ENCODE data around the gene RPS26. TPM values are rescaled to one million over a fixed set of nuclear protein-coding genes. Genes with fewer than 3 reads are reported as not detected.
"Not testable (repeated sequence)": the region's sequence is repeated elsewhere in the genome, so short reads cannot be mapped to it uniquely, and the experiment has no call there.

RPS26 gene
- polyA plus RNA-seq, result 100 to 1,000 TPM; 294 to 705 (median 698) TPM

GRCh38 chr12:56041552-56042429, at the start of gene RPS26:
TSS of gene RPS26 (plus strand) at chr12:56041918. CDS start at chr12:56042167, 249 bp downstream.
- Mint-ChIP-seq H3K9me3 (no peaks in the 10 kb centered on the region), H3K4me1 (peaks cover 37 to 41% of the 10 kb centered on the region in 2 donors), H3K27ac (peak within 1 kb of the TSS; percentile 93 to 99 (median 98)), H3K27me3 (ENCODE audit: low read depth in 3 of 3) (peaks cover 7 to 14% (median 10%) of the 10 kb centered on the region in 3 donors), H3K36me3 (peaks cover 0 to 16% (median 4%) of the 10 kb centered on the region in 3 donors), H3K4me3 (peak within 1 kb of the TSS; percentile 96 to 99 (median 97))
- peak; percentile 94 to 97 (median 94) for DNase-seq

- Mint-ChIP-seq H3K9me3 (no peaks in the 10 kb centered on the region), H3K27ac (peak overlapping the region in 1 of 6 donors; percentile 50), H3K4me3 (no peak overlapping the region), H3K36me3 (peaks cover 16 to 48% (median 26%) of the 10 kb centered on the region in 3 donors), H3K4me1 (peaks cover 23% of the 10 kb centered on the region in 2 donors), H3K27me3 (ENCODE audit: low read depth in 3 of 3) (no peaks in the 10 kb centered on the region)
- no peak for DNase-seq
These were observed 48.4 kb upstream of the RPS26 start for GRCh38 chr12:55993230-55993853.

DNA sequence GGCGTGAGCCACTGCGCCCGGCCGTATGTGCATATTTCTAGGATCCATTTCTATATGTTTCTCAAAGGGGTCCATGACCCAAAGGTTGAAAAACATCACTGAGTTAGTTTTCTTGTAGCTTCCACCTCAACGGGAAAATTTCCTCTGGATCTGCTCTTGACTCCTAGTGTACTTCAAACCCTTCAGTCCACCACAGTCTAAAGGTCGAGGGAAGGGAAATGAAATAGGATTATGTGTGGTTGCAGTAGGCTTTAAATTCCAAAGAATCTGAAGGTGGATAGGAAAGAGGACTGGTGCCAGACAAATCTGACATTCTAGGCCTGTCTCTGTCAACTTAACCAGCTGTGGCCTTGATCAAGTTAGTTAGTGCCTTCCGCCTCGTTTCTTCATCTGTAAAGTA, 46.4 kb upstream of the RPS26 start:
- Mint-ChIP-seq H3K36me3 (peaks cover 9 to 38% (median 24%) of the 10 kb centered on the region in 3 donors), H3K27ac (no peak overlapping the region), H3K4me1 (peaks cover 23% of the 10 kb centered on the region in 2 donors), H3K27me3 (ENCODE audit: low read depth in 3 of 3) (no peaks in the 10 kb centered on the region), H3K4me3 (no peak overlapping the region), H3K9me3 (no peaks in the 10 kb centered on the region)
- DNase-seq, result no peak

DNA sequence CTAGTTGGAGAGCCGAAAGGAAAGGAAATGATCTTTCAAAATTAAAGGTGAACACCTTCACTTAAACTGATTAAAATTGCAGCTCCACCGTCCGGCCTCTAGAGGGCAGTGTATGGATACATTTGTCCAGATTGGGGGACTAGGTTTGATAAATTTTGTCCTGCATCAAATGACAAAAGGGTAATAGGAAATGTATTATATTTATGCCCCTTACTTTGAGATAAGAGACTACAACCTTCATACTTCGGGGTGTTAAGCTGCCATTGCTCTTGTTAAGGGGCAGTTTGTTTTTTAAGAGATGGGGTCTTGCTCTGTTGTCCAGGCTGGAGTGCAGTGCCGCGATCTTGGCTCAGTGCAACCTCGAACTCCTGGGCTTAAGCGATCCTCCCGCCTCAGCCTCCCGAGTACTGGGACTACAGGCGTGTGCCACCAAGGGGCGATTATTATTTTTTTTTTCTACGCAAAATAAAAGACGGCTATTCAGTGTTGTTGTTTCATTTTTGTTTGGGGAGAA, 45.5 kb upstream of the RPS26 start:
- Mint-ChIP-seq H3K27ac (peak overlapping the region; percentile 4 to 71 (median 57)), H3K4me1 (peaks cover 23% of the 10 kb centered on the region in 2 donors), H3K4me3 (peak overlapping the region; percentile 79 to 92 (median 84)), H3K9me3 (no peaks in the 10 kb centered on the region), H3K36me3 (peaks cover under 1 to 29% (median 15%) of the 10 kb centered on the region in 3 donors), H3K27me3 (ENCODE audit: low read depth in 3 of 3) (no peaks in the 10 kb centered on the region)
- DNase-seq, result peak; percentile 67 to 75 (median 69)

- Mint-ChIP-seq H3K4me1 (peaks cover 23% of the 10 kb centered on the region in 2 donors), H3K27ac (peak within 1 kb of the TSS; percentile 56 to 80 (median 68)), H3K9me3 (no peaks in the 10 kb centered on the region), H3K27me3 (ENCODE audit: low read depth in 3 of 3) (no peaks in the 10 kb centered on the region), H3K4me3 (peak within 1 kb of the TSS; percentile 79 to 92 (median 84)), H3K36me3 (peaks cover 0 to 24% (median 12%) of the 10 kb centered on the region in 3 donors)
- DNase-seq, result peak; percentile 68 to 72 (median 69)
These were observed 44.8 kb upstream of the RPS26 start, which contains the start of gene SUOX for GRCh38 chr12:55996715-55997534. TSS of gene SUOX (plus strand) at chr12:55997276. CDS start at chr12:56002222, 4,946 bp downstream.

- Mint-ChIP-seq H3K27me3 (ENCODE audit: low read depth in 3 of 3) (peaks cover 0 to 1% (median 0%) of the 10 kb centered on the region in 3 donors), H3K36me3 (peaks cover 0 to 18% (median 6%) of the 10 kb centered on the region in 3 donors), H3K4me3 (peak overlapping the region; percentile 79 to 92 (median 84)), H3K9me3 (no peaks in the 10 kb centered on the region), H3K27ac (peak overlapping the region; percentile 38 to 80 (median 68)), H3K4me1 (peaks cover 23% of the 10 kb centered on the region in 2 donors)
- no peak for DNase-seq
These were observed 44.2 kb upstream of the RPS26 start for GRCh38 chr12:55997535-55997859.

DNA sequence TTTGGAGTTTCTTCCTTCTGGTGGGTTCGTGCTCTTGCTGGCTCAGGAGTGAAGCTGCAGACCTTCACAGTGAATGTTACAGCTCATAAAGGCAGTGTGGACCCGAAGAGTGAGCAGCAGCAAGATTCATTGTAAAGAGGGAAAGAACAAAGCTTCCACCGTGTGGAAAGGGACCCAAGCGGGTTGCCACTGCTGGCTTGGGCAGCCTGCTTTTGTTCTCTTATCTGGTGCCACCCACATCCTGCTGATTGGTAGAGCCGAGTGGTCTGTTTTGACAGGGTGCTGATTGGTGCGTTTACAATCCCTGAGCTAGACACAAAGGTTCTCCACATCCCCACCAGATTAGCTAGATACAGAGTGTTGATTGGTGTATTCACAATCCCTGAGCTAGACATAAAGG, 42.2 kb upstream of the RPS26 start:
- not testable (repeated sequence) for H3K9me3 Mint-ChIP-seq; H3K36me3 Mint-ChIP-seq; H3K27me3 Mint-ChIP-seq (ENCODE audit: low read depth in 3 of 3); DNase-seq; H3K4me3 Mint-ChIP-seq
- Mint-ChIP-seq H3K4me1 (peaks cover 23% of the 10 kb centered on the region in 2 donors), H3K27ac (peak overlapping the region in 1 of 6 donors; percentile 61)

GRCh38 chr12:55999999-56000540, 41.6 kb upstream of the RPS26 start:
- not testable (repeated sequence) for H3K4me3 Mint-ChIP-seq, DNase-seq

GRCh38 chr12:56001487-56002100, 40.1 kb upstream of the RPS26 start:
- Mint-ChIP-seq H3K27ac (no peak overlapping the region), H3K36me3 (no peaks in the 10 kb centered on the region), H3K9me3 (no peaks in the 10 kb centered on the region), H3K27me3 (ENCODE audit: low read depth in 3 of 3) (peaks cover 0 to 2% (median 1%) of the 10 kb centered on the region in 3 donors), H3K4me3 (no peak overlapping the region), H3K4me1 (peaks cover 14 to 19% of the 10 kb centered on the region in 2 donors)
- DNase-seq, result no peak

More at GRCh38 chr12:55999999-56000540, 41.6 kb upstream of the RPS26 start:
- H3K9me3 Mint-ChIP-seq; H3K27me3 Mint-ChIP-seq (ENCODE audit: low read depth in 3 of 3); H3K27ac Mint-ChIP-seq; H3K36me3 Mint-ChIP-seq: not testable (repeated sequence)
- H3K4me1 Mint-ChIP-seq, result peaks cover 23% of the 10 kb centered on the region in 2 donors

- not testable (repeated sequence) for H3K27ac Mint-ChIP-seq; H3K36me3 Mint-ChIP-seq; H3K4me3 Mint-ChIP-seq; H3K9me3 Mint-ChIP-seq; H3K27me3 Mint-ChIP-seq (ENCODE audit: low read depth in 3 of 3); DNase-seq
- peaks cover 12 to 14% of the 10 kb centered on the region in 2 donors for H3K4me1 Mint-ChIP-seq
These were observed 38.3 kb upstream of the RPS26 start for GRCh38 chr12:56003376-56003775.

DNA sequence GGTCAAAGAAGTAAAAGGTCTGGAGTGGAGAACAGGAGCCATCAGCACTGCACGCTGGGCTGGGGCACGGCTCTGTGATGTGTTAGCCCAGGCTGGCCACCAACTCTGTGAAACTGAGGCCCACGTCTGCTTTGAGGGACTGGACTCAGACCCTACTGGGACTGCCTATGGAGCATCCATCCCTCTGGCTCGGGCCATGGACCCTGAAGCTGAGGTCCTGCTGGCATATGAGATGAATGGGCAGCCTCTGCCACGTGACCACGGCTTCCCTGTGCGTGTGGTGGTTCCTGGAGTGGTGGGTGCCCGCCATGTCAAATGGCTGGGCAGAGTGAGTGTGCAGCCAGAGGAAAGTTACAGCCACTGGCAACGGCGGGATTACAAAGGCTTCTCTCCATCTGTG, 37.5 kb upstream of the RPS26 start:
- Mint-ChIP-seq H3K4me3 (no peak overlapping the region), H3K27ac (no peak overlapping the region), H3K27me3 (ENCODE audit: low read depth in 3 of 3) (peaks cover 0 to 6% (median 4%) of the 10 kb centered on the region in 3 donors), H3K36me3 (no peaks in the 10 kb centered on the region), H3K4me1 (peaks cover 18% of the 10 kb centered on the region in 2 donors), H3K9me3 (no peaks in the 10 kb centered on the region)
- no peak for DNase-seq

GRCh38 chr12:56007564-56008559, 33.9 kb upstream of the RPS26 start:
- peak; percentile 42 to 48 (median 48) for DNase-seq
- Mint-ChIP-seq H3K4me1 (peaks cover 18 to 19% of the 10 kb centered on the region in 2 donors), H3K36me3 (no peaks in the 10 kb centered on the region), H3K9me3 (no peaks in the 10 kb centered on the region), H3K4me3 (peak overlapping the region; percentile 84 to 90 (median 88)), H3K27ac (peak overlapping the region; percentile 69 to 89 (median 82)), H3K27me3 (ENCODE audit: low read depth in 3 of 3) (peaks cover 2 to 6% (median 3%) of the 10 kb centered on the region in 3 donors)
